ENCODE results near the gene RCSD1.

GRCh38 chr1:167587872-167588271 is 42.2 kb upstream of the RCSD1 start:
- TF ChIP-seq CTCF (IDR thresholded peaks at IDR 0.05) (no peak), SP1 (CRISPR knock-in tag; conservative IDR thresholded peaks at IDR 0.05) (no peak), ATF3 (CRISPR knock-in tag; conservative IDR thresholded peaks at IDR 0.05) (no peak), JUN (CRISPR knock-in tag; IDR thresholded peaks at IDR 0.05) (no peak), TP53 (CRISPR knock-in tag; IDR thresholded peaks at IDR 0.05) (no peak), PRDM15 (CRISPR knock-in tag; IDR thresholded peaks at IDR 0.05) (no peak), TCF7 (CRISPR knock-in tag; IDR thresholded peaks at IDR 0.05; ENCODE audit: low read depth) (no peak), NR2C2 (CRISPR knock-in tag; IDR thresholded peaks at IDR 0.05) (no peak), USF2 (CRISPR knock-in tag; IDR thresholded peaks at IDR 0.05) (no peak), MAX (CRISPR knock-in tag; IDR thresholded peaks at IDR 0.05) (no peak), ELF4 (CRISPR knock-in tag; IDR thresholded peaks at IDR 0.05; ENCODE audit: low read depth) (no peak), TEAD4 (CRISPR knock-in tag; IDR thresholded peaks at IDR 0.05) (no peak)

Measured in WTC11 (cell line).